Umbilical cord (tissue), 2 donors: ENCODE measurements around the gene CCAR1. TPM values are rescaled to one million over a fixed set of nuclear protein-coding genes. Genes with fewer than 3 reads are reported as not detected.
"Not testable (repeated sequence)": the region's sequence is repeated elsewhere in the genome, so short reads cannot be mapped to it uniquely, and the experiment has no call there.

Source experiments
- DNase-seq: peaks from one replicate; pipeline ENCODE4 v3.0.0-alpha.2; 2015; ENCODE audit warnings: low spot score
- total RNA-seq: library from RNA; depleted of rRNA; stranded (reverse); fragments of >200 nt; gene quantifications from one replicate; pipeline ENCODE4 v1.2.3, GENCODE V29; 2014; ENCODE audit warnings: low replicate concordance; ENCODE audit not compliant: insufficient read depth

CCAR1 gene
- total RNA-seq, 1 donor from 2014 or later: 69.3 TPM

DNA sequence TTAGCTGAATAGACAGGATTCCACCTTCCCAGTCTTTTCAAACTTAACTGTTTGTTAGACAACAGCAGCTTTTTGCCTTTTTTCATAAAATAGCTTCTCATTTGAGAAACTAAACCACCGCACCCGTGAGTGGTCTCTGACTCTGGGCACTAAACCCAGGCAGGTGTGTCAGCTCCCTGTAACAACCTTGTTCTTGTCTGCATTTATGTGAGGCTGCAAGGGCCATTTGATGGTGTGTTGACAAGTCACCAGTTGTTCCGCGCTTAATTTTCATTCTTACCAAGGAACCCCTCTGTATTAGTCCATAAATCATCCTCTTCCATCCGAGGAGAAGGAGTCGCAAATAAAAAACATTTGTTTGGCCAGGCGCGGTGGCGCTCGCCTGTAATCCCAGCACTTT lies 107.8 kb downstream of the CCAR1 start:
- no peak for DNase-seq

DNA sequence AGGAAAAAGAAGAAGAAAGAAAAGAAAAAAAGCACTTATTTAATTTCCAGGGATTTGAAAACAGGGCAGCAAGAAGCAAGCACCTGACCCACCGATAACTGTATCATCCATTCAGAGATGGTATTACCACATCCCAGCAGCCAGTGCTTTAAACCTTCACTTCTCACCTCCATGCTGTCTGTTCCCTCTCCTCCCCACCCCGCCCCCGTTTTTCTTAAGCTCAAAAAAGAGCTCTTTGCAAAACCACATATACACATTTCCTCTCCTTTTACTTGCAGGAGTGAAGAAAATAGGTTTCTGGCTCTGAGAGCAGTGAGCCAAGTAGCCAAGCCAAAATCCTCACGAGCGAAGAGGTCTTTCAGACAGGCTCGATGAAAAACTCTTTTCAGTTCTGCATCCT lies 108.5 kb downstream of the CCAR1 start:
- no peak for DNase-seq

GRCh38 chr10:68829952-68830351 lies 108.9 kb downstream of the CCAR1 start:
- no peak for DNase-seq

DNA sequence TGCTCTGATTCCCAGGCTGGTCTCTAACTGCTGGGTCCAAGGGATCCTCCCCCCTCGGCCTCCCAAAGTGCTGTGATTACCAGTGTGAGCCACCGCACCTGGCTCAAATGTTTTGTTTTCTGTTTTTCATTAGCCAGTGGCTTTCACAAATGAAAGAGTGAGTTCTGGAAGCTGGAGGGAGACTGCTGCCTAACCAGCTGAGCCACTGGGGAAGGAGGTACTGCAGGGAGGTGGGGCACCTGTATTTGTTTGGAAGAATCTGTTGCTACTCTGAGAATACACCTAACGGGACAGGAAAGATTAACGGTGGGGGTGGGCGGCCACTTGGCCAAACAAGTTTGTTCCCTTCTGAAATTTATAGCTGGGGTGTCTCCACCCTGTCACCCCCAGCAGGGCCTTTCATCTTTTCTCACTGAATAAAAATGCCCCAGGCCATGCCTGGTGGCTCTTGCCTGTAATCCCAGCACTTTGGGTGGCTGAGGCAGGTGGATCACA lies 111.0 kb downstream of the CCAR1 start:
- DNase-seq: no peak

GRCh38 chr10:68832601-68833000 lies 111.6 kb downstream of the CCAR1 start:
- no peak for DNase-seq

GRCh38 chr10:68837626-68838322 lies 116.7 kb downstream of the CCAR1 start:
- DNase-seq: no peak

GRCh38 chr10:68840650-68841049 lies 119.6 kb downstream of the CCAR1 start:
- not testable (repeated sequence) for DNase-seq

Other genes with a start within 250 kb of the CCAR1 start
- 9.4 TPM for gene DNA2, start 249.3 kb upstream of the CCAR1 start, total RNA-seq
- 50.6 TPM for gene SLC25A16, start 193.7 kb upstream of the CCAR1 start, total RNA-seq
- gene TET1, start 160.9 kb upstream of the CCAR1 start, total RNA-seq: 19.3 TPM
- gene STOX1, start 106.3 kb downstream of the CCAR1 start, total RNA-seq: 0.24 TPM
- gene DDX50, start 180.1 kb downstream of the CCAR1 start, total RNA-seq: 63.1 TPM
- gene DDX21, start 234.9 kb downstream of the CCAR1 start, total RNA-seq: 33.5 TPM